HEK293T (cell line): Measurements from ENCODE around the gene ITGB5.

Experiments
- ARNT ChIP-seq: fragments of 450-650 bp; IDR thresholded peaks from 2 replicates; pipeline ENCODE4 v1.6.1; 2017; ENCODE audit warnings: mild to moderate bottlenecking
- CTBP1 ChIP-seq: fragments of 450-650 bp; IDR thresholded peaks from 2 replicates; pipeline ENCODE4 v1.6.1; 2016; ENCODE audit warnings: borderline replicate concordance
- ELF4 ChIP-seq: fragments of 450-650 bp; IDR thresholded peaks from 2 replicates; pipeline ENCODE4 v1.6.1; 2017; ENCODE audit warnings: antibody characterized with exemption
- FOXA1 ChIP-seq: fragments of 450-650 bp; IDR thresholded peaks from 2 replicates; pipeline ENCODE4 v1.6.1; 2016; ENCODE audit warnings: mild to moderate bottlenecking
- FOXM1 ChIP-seq: fragments of 450-650 bp; IDR thresholded peaks from 2 replicates; pipeline ENCODE4 v1.6.1; 2017; ENCODE audit warnings: mild to moderate bottlenecking, borderline replicate concordance
- HDGF ChIP-seq: fragments of 450-650 bp; IDR thresholded peaks from 2 replicates; pipeline ENCODE4 v1.6.1; 2017; ENCODE audit warnings: antibody characterized with exemption, borderline replicate concordance
- L3MBTL2 ChIP-seq: fragments of 450-650 bp; conservative IDR thresholded peaks from 2 replicates; pipeline ENCODE4 v1.6.1; 2016; ENCODE audit warnings: mild to moderate bottlenecking
- LEF1 ChIP-seq: fragments of 450-650 bp; IDR thresholded peaks from 2 replicates; pipeline ENCODE4 v1.6.1; 2017; ENCODE audit warnings: mild to moderate bottlenecking, borderline replicate concordance
- NFRKB ChIP-seq: fragments of 450-650 bp; IDR thresholded peaks from 2 replicates; pipeline ENCODE4 v1.6.1; 2016; ENCODE audit warnings: mild to moderate bottlenecking, moderate library complexity
- PKNOX1 ChIP-seq: fragments of 450-650 bp; IDR thresholded peaks from 2 replicates; pipeline ENCODE4 v1.6.1; 2016
- SUZ12 ChIP-seq: fragments of 450-650 bp; IDR thresholded peaks from 2 replicates; pipeline ENCODE4 v1.6.1; 2016; ENCODE audit warnings: mild to moderate bottlenecking
- TARDBP ChIP-seq: fragments of 450-650 bp; IDR thresholded peaks from 2 replicates; pipeline ENCODE4 v1.6.1; 2016
- ZNF384 ChIP-seq: fragments of 450-650 bp; IDR thresholded peaks from 2 replicates; pipeline ENCODE4 v1.6.1; 2016

GRCh38 chr3:124832782-124833709, 54.1 kb downstream of the ITGB5 start:
- TF ChIP-seq ARNT = no peak
- no peak for TF ChIP-seq FOXA1
- TF ChIP-seq SUZ12 = no peak
- no peak for TF ChIP-seq ZNF384
- TF ChIP-seq FOXM1 = no peak
- TF ChIP-seq LEF1 = no peak
- TF ChIP-seq ELF4 = no peak
- no peak for TF ChIP-seq HDGF
- no peak for TF ChIP-seq L3MBTL2
- no peak for TF ChIP-seq NFRKB
- no peak for TF ChIP-seq TARDBP
- no peak for TF ChIP-seq PKNOX1
- no peak for TF ChIP-seq CTBP1
